ENCODE results near the gene PPP1R2.

The PPP1R2 gene

GRCh38 chr3:195570912-195571311, 27.8 kb upstream of the PPP1R2 start:
- in situ Hi-C loops (cut with HindIII; ENCODE audit: low pct_ligation_motif_present, low sequenced_read_pairs), result no loop called here
- Histone ChIP-seq H3K27me3 (replicated peaks) (peaks cover 2% of the 10 kb centered on the region), H3K36me3 (replicated peaks) (no peaks in the 10 kb centered on the region), H3K27ac (no peak overlapping the region), H3K4me3 (ENCODE audit: low read depth, low read length) (no peak overlapping the region)
- TF ChIP-seq CTCF (IDR thresholded peaks at IDR 0.05; ENCODE audit: low read depth, low read length, missing control alignments), result no peak
- DNase-seq, result no peak

GRCh38 chr3:195570344-195570743, 27.2 kb upstream of the PPP1R2 start:
- no peak overlapping the region for H3K4me3 ChIP-seq (ENCODE audit: low read depth, low read length)
- in situ Hi-C loops (cut with HindIII; ENCODE audit: low pct_ligation_motif_present, low sequenced_read_pairs), result no loop called here
- DNase-seq, result no peak
- H3K36me3 ChIP-seq (replicated peaks), result no peaks in the 10 kb centered on the region
- H3K27ac ChIP-seq, result no peak overlapping the region
- no peak for TF ChIP-seq CTCF (IDR thresholded peaks at IDR 0.05; ENCODE audit: low read depth, low read length, missing control alignments)
- H3K27me3 ChIP-seq (replicated peaks), result peaks cover 4% of the 10 kb centered on the region

- Histone ChIP-seq H3K27ac (no peak overlapping the region), H3K4me3 (ENCODE audit: low read depth, low read length) (no peak overlapping the region), H3K27me3 (replicated peaks) (peaks cover 4% of the 10 kb centered on the region), H3K36me3 (replicated peaks) (no peaks in the 10 kb centered on the region)
- TF ChIP-seq CTCF (IDR thresholded peaks at IDR 0.05; ENCODE audit: low read depth, low read length, missing control alignments), result no peak
- no peak for DNase-seq
- in situ Hi-C loops (cut with HindIII; ENCODE audit: low pct_ligation_motif_present, low sequenced_read_pairs), result no loop called here
Observed at GRCh38 chr3:195568630-195569029, 25.5 kb upstream of the PPP1R2 start.

- Histone ChIP-seq H3K36me3 (replicated peaks) (no peaks in the 10 kb centered on the region), H3K4me3 (ENCODE audit: low read depth, low read length) (no peak overlapping the region), H3K27me3 (replicated peaks) (peaks cover 4% of the 10 kb centered on the region), H3K27ac (no peak overlapping the region)
- no peak for DNase-seq
- TF ChIP-seq CTCF (IDR thresholded peaks at IDR 0.05; ENCODE audit: low read depth, low read length, missing control alignments), result no peak
- in situ Hi-C loops (cut with HindIII; ENCODE audit: low pct_ligation_motif_present, low sequenced_read_pairs), result no loop called here
Observed at GRCh38 chr3:195566797-195567196, 23.7 kb upstream of the PPP1R2 start.

- no peak overlapping the region for H3K27ac ChIP-seq
- peaks cover 4% of the 10 kb centered on the region for H3K27me3 ChIP-seq (replicated peaks)
- TF ChIP-seq CTCF (IDR thresholded peaks at IDR 0.05; ENCODE audit: low read depth, low read length, missing control alignments), result no peak
- in situ Hi-C loops (cut with HindIII; ENCODE audit: low pct_ligation_motif_present, low sequenced_read_pairs), result no loop called here
- no peaks in the 10 kb centered on the region for H3K36me3 ChIP-seq (replicated peaks)
- H3K4me3 ChIP-seq (ENCODE audit: low read depth, low read length), result no peak overlapping the region
- DNase-seq, result no peak
Observed at GRCh38 chr3:195565716-195566115, 22.6 kb upstream of the PPP1R2 start.

GRCh38 chr3:195563317-195563716, 20.2 kb upstream of the PPP1R2 start:
- in situ Hi-C loops (cut with HindIII; ENCODE audit: low pct_ligation_motif_present, low sequenced_read_pairs), result no loop called here
- TF ChIP-seq CTCF (IDR thresholded peaks at IDR 0.05; ENCODE audit: low read depth, low read length, missing control alignments), result no peak
- H3K4me3 ChIP-seq (ENCODE audit: low read depth, low read length), result no peak overlapping the region
- no peaks in the 10 kb centered on the region for H3K36me3 ChIP-seq (replicated peaks)
- no peak overlapping the region for H3K27ac ChIP-seq
- DNase-seq, result no peak
- H3K27me3 ChIP-seq (replicated peaks), result peaks cover 6% of the 10 kb centered on the region
